ENCODE data around the gene PLPPR3. TPM values are rescaled to one million over a fixed set of nuclear protein-coding genes. Genes with fewer than 3 reads are reported as not detected.
A peak's percentile ranks its signal among the peaks of the same experiment; 100 is the strongest.

PLPPR3 gene
- total RNA-seq, 1 donor: 0.36 TPM

- no peaks in the 10 kb centered on the region for H3K9me3 ChIP-seq (ENCODE audit: low read depth, low read length)
- H3K36me3 ChIP-seq (ENCODE audit: insufficient read depth, low read length): peaks cover 55% of the 10 kb centered on the region
- H3K4me1 ChIP-seq (ENCODE audit: insufficient read depth, low read length): peaks cover 41% of the 10 kb centered on the region
- no peaks in the 10 kb centered on the region for H3K27me3 ChIP-seq (ENCODE audit: insufficient read depth, low read length)
- H3K4me3 ChIP-seq (ENCODE audit: insufficient read depth, low read length): peak overlapping the region; percentile 85
- DNase-seq (ENCODE audit: insufficient read length, low spot score, missing footprints): peak; percentile 93
- peaks cover 77% of the 10 kb centered on the region for H3K79me2 ChIP-seq (ENCODE audit: insufficient read depth, low read length)
- H3K27ac ChIP-seq (ENCODE audit: low read depth, low read length): peak overlapping the region; percentile 77
- no peak overlapping the region for H2AFZ ChIP-seq (ENCODE audit: low read length)
- H4K20me1 ChIP-seq (ENCODE audit: insufficient read depth, low read length): peaks cover 75% of the 10 kb centered on the region
- H3K4me2 ChIP-seq (ENCODE audit: insufficient read depth, low read length): peak overlapping the region; percentile 88
- no peak for TF ChIP-seq CTCF (IDR thresholded peaks at IDR 0.05; ENCODE audit: extremely low read depth, low read depth, low read length)
Observed at GRCh38 chr19:800360-801029, 21.3 kb downstream of the PLPPR3 start.

GRCh38 chr19:799076-799881 is 22.5 kb downstream of the PLPPR3 start:
- Histone ChIP-seq H3K36me3 (ENCODE audit: insufficient read depth, low read length) (peaks cover 43% of the 10 kb centered on the region), H4K20me1 (ENCODE audit: insufficient read depth, low read length) (peaks cover 63% of the 10 kb centered on the region), H3K27me3 (ENCODE audit: insufficient read depth, low read length) (no peaks in the 10 kb centered on the region), H3K4me3 (ENCODE audit: insufficient read depth, low read length) (peak overlapping the region; percentile 85), H3K9me3 (ENCODE audit: low read depth, low read length) (no peaks in the 10 kb centered on the region), H3K4me1 (ENCODE audit: insufficient read depth, low read length) (peaks cover 41% of the 10 kb centered on the region), H3K4me2 (ENCODE audit: insufficient read depth, low read length) (peak overlapping the region; percentile 88), H2AFZ (ENCODE audit: low read length) (no peak overlapping the region), H3K79me2 (ENCODE audit: insufficient read depth, low read length) (peaks cover 65% of the 10 kb centered on the region), H3K27ac (ENCODE audit: low read depth, low read length) (peak overlapping the region; percentile 85)
- DNase-seq (ENCODE audit: insufficient read length, low spot score, missing footprints): peak; percentile 90
- TF ChIP-seq CTCF (IDR thresholded peaks at IDR 0.05; ENCODE audit: extremely low read depth, low read depth, low read length): peak; percentile 39

- peaks cover 57% of the 10 kb centered on the region for H3K79me2 ChIP-seq (ENCODE audit: insufficient read depth, low read length)
- peak; percentile 90 for DNase-seq (ENCODE audit: insufficient read length, low spot score, missing footprints)
- peaks cover 41% of the 10 kb centered on the region for H3K4me1 ChIP-seq (ENCODE audit: insufficient read depth, low read length)
- H4K20me1 ChIP-seq (ENCODE audit: insufficient read depth, low read length): peaks cover 56% of the 10 kb centered on the region
- no peak for TF ChIP-seq CTCF (IDR thresholded peaks at IDR 0.05; ENCODE audit: extremely low read depth, low read depth, low read length)
- no peaks in the 10 kb centered on the region for H3K27me3 ChIP-seq (ENCODE audit: insufficient read depth, low read length)
- peak overlapping the region; percentile 85 for H3K4me3 ChIP-seq (ENCODE audit: insufficient read depth, low read length)
- no peaks in the 10 kb centered on the region for H3K9me3 ChIP-seq (ENCODE audit: low read depth, low read length)
- no peak overlapping the region for H2AFZ ChIP-seq (ENCODE audit: low read length)
- peak overlapping the region; percentile 88 for H3K4me2 ChIP-seq (ENCODE audit: insufficient read depth, low read length)
- peak overlapping the region; percentile 85 for H3K27ac ChIP-seq (ENCODE audit: low read depth, low read length)
- peaks cover 36% of the 10 kb centered on the region for H3K36me3 ChIP-seq (ENCODE audit: insufficient read depth, low read length)
Observed at GRCh38 chr19:798415-799075, 23.2 kb downstream of the PLPPR3 start.
